ENCODE data around the gene GPR153.

DNA sequence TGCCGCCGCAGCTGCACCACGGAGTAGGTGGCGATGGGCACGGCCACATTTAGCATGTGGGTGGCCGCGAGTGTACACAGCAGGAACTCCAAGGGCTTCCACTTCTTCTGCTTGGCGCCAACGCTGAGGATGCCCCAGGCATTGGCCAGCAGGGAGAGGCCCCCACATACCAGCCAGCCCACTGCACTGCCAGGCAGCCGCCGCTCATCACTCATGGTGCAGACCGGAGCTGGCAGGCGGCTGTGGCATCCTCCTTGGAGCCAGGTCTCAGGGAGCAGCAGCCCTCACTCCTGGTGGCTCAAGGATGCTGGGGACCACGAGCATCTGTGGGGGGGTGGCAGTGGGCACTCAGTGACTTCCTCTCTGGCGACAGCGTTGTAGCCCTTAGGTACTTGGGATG, 6.2 kb downstream of the GPR153 start:
- TF ChIP-seq POLR2A (IDR thresholded peaks at IDR 0.05): no peak
- TF ChIP-seq CTCF (IDR thresholded peaks at IDR 0.05): no peak
- TF ChIP-seq EP300 (IDR thresholded peaks at IDR 0.05): no peak
